ENCODE measurements around the gene LRRC14B.
"Not testable (repeated sequence)": the region's sequence is repeated elsewhere in the genome, so short reads cannot be mapped to it uniquely, and the experiment has no call there.

The LRRC14B gene

GRCh38 chr5:160173-160510, 31.2 kb upstream of the LRRC14B start:
- no peak for DNase-seq (ENCODE audit: low read depth, low spot score)

- no peak for DNase-seq (ENCODE audit: low read depth, low spot score)
Observed at GRCh38 chr5:160921-161802, 30.1 kb upstream of the LRRC14B start.

GRCh38 chr5:161803-162110, 29.5 kb upstream of the LRRC14B start:
- DNase-seq (ENCODE audit: low read depth, low spot score) = no peak

GRCh38 chr5:162190-162564, 29.1 kb upstream of the LRRC14B start:
- no peak for DNase-seq (ENCODE audit: low read depth, low spot score)

GRCh38 chr5:162565-163337, 28.5 kb upstream of the LRRC14B start:
- DNase-seq (ENCODE audit: low read depth, low spot score) = no peak

- no peak for DNase-seq (ENCODE audit: low read depth, low spot score)
Observed at GRCh38 chr5:163338-163620, 28.0 kb upstream of the LRRC14B start.

- DNase-seq (ENCODE audit: low read depth, low spot score) = no peak
Observed at GRCh38 chr5:163841-164240, 27.5 kb upstream of the LRRC14B start.

GRCh38 chr5:164244-164643, 27.1 kb upstream of the LRRC14B start:
- no peak for DNase-seq (ENCODE audit: low read depth, low spot score)

- not testable (repeated sequence) for DNase-seq (ENCODE audit: low read depth, low spot score)
Observed at GRCh38 chr5:164783-165182, 26.5 kb upstream of the LRRC14B start.

- DNase-seq (ENCODE audit: low read depth, low spot score) = no peak
Observed at GRCh38 chr5:166441-167372, 24.6 kb upstream of the LRRC14B start.

GRCh38 chr5:167511-167910, 23.8 kb upstream of the LRRC14B start:
- no peak for DNase-seq (ENCODE audit: low read depth, low spot score)

- DNase-seq (ENCODE audit: low read depth, low spot score) = no peak
Observed at GRCh38 chr5:167982-168660, 23.2 kb upstream of the LRRC14B start.

GRCh38 chr5:169071-169727, 22.1 kb upstream of the LRRC14B start:
- DNase-seq (ENCODE audit: low read depth, low spot score) = no peak

GRCh38 chr5:169728-170094, 21.6 kb upstream of the LRRC14B start:
- no peak for DNase-seq (ENCODE audit: low read depth, low spot score)

- no peak for DNase-seq (ENCODE audit: low read depth, low spot score)
Observed at GRCh38 chr5:170971-171800, 20.1 kb upstream of the LRRC14B start.

- no peak for DNase-seq (ENCODE audit: low read depth, low spot score)
Observed at GRCh38 chr5:171801-172331, 19.4 kb upstream of the LRRC14B start.

GRCh38 chr5:172421-172820, 18.9 kb upstream of the LRRC14B start:
- no peak for DNase-seq (ENCODE audit: low read depth, low spot score)

- no peak for DNase-seq (ENCODE audit: low read depth, low spot score)
Observed at GRCh38 chr5:172841-173251, 18.4 kb upstream of the LRRC14B start.

- no peak for DNase-seq (ENCODE audit: low read depth, low spot score)
Observed at GRCh38 chr5:173392-174290, 17.7 kb upstream of the LRRC14B start.

Data from ELF-1 (cell line).